Upper lobe of left lung (tissue), 6 donors: ENCODE measurements around the gene MAD1L1. TPM values are rescaled to one million over a fixed set of nuclear protein-coding genes. Genes with fewer than 3 reads are reported as not detected.

Experiments
- ATAC-seq, 2 donors: fragments of 200-7000 bp; cut with Tn5 transposase; one replicate each; pipeline ENCODE4 v1.9.1; 2022; ENCODE audit warnings: mild to moderate bottlenecking in 2 of 2, moderate library complexity in 2 of 2; ENCODE audit not compliant: low FRiP score in 2 of 2
- DNase-seq, 2 donors: peaks; one replicate each; pipeline ENCODE4 v3.0.0-alpha.2; 2019 to 2020
- H3K27ac ChIP-seq, 4 donors: fragments of 200-600 bp; sonication (generic); one replicate each; pipeline ENCODE4 v1.5.1; 2016 to 2019
- H3K27me3 ChIP-seq, 4 donors: fragments of 200-600 bp; sonication (generic); one replicate each; pipeline ENCODE4 v1.5.1; 2017 to 2019
- H3K36me3 ChIP-seq, 4 donors: fragments of 200-600 bp; sonication (generic); one replicate each; pipeline ENCODE4 v1.5.1; 2016 to 2019
- H3K4me1 ChIP-seq, 4 donors: fragments of 200-600 bp; sonication (generic); one replicate each; pipeline ENCODE4 v1.5.1; 2018 to 2019
- H3K4me3 ChIP-seq, 4 donors: fragments of 200-600 bp; sonication (generic); one replicate each; pipeline ENCODE4 v1.5.1; 2017 to 2019; ENCODE audit warnings: mild to moderate bottlenecking in 2 of 4, moderate library complexity in 1 of 4
- H3K9me3 ChIP-seq, 4 donors: fragments of 200-600 bp; sonication (generic); one replicate each; pipeline ENCODE4 v1.5.1; 2018 to 2019
- CTCF ChIP-seq, 6 experiments: fragments of 450-650 bp in 4 of 6; fragments of 200-600 bp in 2 of 6; sonication (generic) in 2 of 6; IDR thresholded peaks; one replicate each; pipeline ENCODE4 v1.5.1; 2016 to 2019; ENCODE audit warnings: antibody characterized with exemption in 6 of 6
- EP300 ChIP-seq, 4 donors: sonication (generic); formaldehyde crosslinking; IDR thresholded peaks; one replicate each; pipeline ENCODE4 v1.5.1; 2017; ENCODE audit warnings: antibody characterized with exemption in 4 of 4, control low read depth in 2 of 4
- POLR2A ChIP-seq, 4 donors: fragments of 450-650 bp; IDR thresholded peaks; one replicate each; pipeline ENCODE4 v1.5.1; 2016 to 2017; ENCODE audit warnings: antibody characterized with exemption in 4 of 4, mild to moderate bottlenecking in 2 of 4
- POLR2AphosphoS5 ChIP-seq, 2 donors: sonication (generic); formaldehyde crosslinking; IDR thresholded peaks; one replicate each; pipeline ENCODE4 v1.5.1; 2017; ENCODE audit warnings: antibody characterized with exemption in 2 of 2
- WGBS, 2 donors: methylation state at CpG; one replicate each; pipeline ENCODE4 v1.1.5; 2017 to 2018; 5-methylcytosine and 5-hydroxymethylcytosine counted together
- total RNA-seq, 6 donors: library from RNA; depleted of rRNA in 4 of 6; stranded (reverse); fragments of >200 nt in 4 of 6; gene quantifications; one replicate each; pipeline versions ENCODE4 v1.1.0 to v1.2.1, GENCODE V29; 2016 to 2021
- donor health status: DM: no; HTN: no; CAD: no; lungs with moderate emphysema.
- donor health status: DM: no; HTN: yes; CAD: no; lungs with severe emphysema.

Gene MAD1L1
- total RNA-seq, 6 donors from 2014 or later = 40.6 to 364 (median 65.6) TPM

GRCh38 chr7:2107386-2108070 lies 125.2 kb downstream of the MAD1L1 start:
- TF ChIP-seq POLR2AphosphoS5 (IDR thresholded peaks at IDR 0.05) = no peak
- TF ChIP-seq CTCF (IDR thresholded peaks at IDR 0.05) = no peak
- TF ChIP-seq POLR2A (IDR thresholded peaks at IDR 0.05) = no peak
- no peak for TF ChIP-seq EP300 (IDR thresholded peaks at IDR 0.05)
- ATAC-seq = no peak
- no peak overlapping the region for H3K27ac ChIP-seq
- 70 to 78% methylated on average over 21 of the region's 21 CpGs for WGBS, 2 donors
- H3K36me3 ChIP-seq = no peaks in the 10 kb centered on the region
- no peak overlapping the region for H3K4me3 ChIP-seq
- H3K27me3 ChIP-seq = no peaks in the 10 kb centered on the region
- H3K4me1 ChIP-seq = peaks cover 24 to 52% (median 45%) of the 10 kb centered on the region in 4 donors
- peak in 1 of 2 donors; percentile 65 for DNase-seq
- H3K9me3 ChIP-seq = no peaks in the 10 kb centered on the region

GRCh38 chr7:2106924-2107323 lies 125.8 kb downstream of the MAD1L1 start:
- Histone ChIP-seq H3K27ac (no peak overlapping the region), H3K4me3 (no peak overlapping the region), H3K27me3 (no peaks in the 10 kb centered on the region), H3K4me1 (peaks cover 18 to 46% (median 39%) of the 10 kb centered on the region in 4 donors), H3K9me3 (no peaks in the 10 kb centered on the region), H3K36me3 (no peaks in the 10 kb centered on the region)
- ATAC-seq (no peak), DNase-seq (peak in 1 of 2 donors; percentile 78)
- TF ChIP-seq POLR2AphosphoS5 (IDR thresholded peaks at IDR 0.05) = no peak
- no peak for TF ChIP-seq EP300 (IDR thresholded peaks at IDR 0.05)
- no peak for TF ChIP-seq POLR2A (IDR thresholded peaks at IDR 0.05)
- TF ChIP-seq CTCF (IDR thresholded peaks at IDR 0.05) = no peak
- 63 to 76% methylated on average over 7 to 15 of the region's 15 CpGs for WGBS, 2 donors

GRCh38 chr7:2106440-2106839 lies 126.3 kb downstream of the MAD1L1 start:
- no peaks in the 10 kb centered on the region for H3K9me3 ChIP-seq
- H3K4me3 ChIP-seq = no peak overlapping the region
- no peaks in the 10 kb centered on the region for H3K36me3 ChIP-seq
- H3K27me3 ChIP-seq = no peaks in the 10 kb centered on the region
- WGBS, 2 donors = 93 to 100% methylated on average over 1 to 12 of the region's 12 CpGs
- peak in 1 of 2 donors; percentile 56 for DNase-seq
- ATAC-seq = no peak
- peaks cover 18 to 42% (median 38%) of the 10 kb centered on the region in 4 donors for H3K4me1 ChIP-seq
- no peak overlapping the region for H3K27ac ChIP-seq
- TF ChIP-seq POLR2AphosphoS5 (IDR thresholded peaks at IDR 0.05) (no peak), CTCF (IDR thresholded peaks at IDR 0.05) (no peak), POLR2A (IDR thresholded peaks at IDR 0.05) (no peak), EP300 (IDR thresholded peaks at IDR 0.05) (no peak)

GRCh38 chr7:2105917-2106316 lies 126.8 kb downstream of the MAD1L1 start:
- Histone ChIP-seq H3K36me3 (no peaks in the 10 kb centered on the region), H3K4me1 (peaks cover 18 to 38% (median 33%) of the 10 kb centered on the region in 4 donors), H3K4me3 (no peak overlapping the region), H3K9me3 (no peaks in the 10 kb centered on the region), H3K27me3 (no peaks in the 10 kb centered on the region), H3K27ac (no peak overlapping the region)
- DNase-seq = peak in 1 of 2 donors; percentile 66
- no peak for ATAC-seq
- no peak for TF ChIP-seq CTCF (IDR thresholded peaks at IDR 0.05)
- TF ChIP-seq EP300 (IDR thresholded peaks at IDR 0.05) = no peak
- no peak for TF ChIP-seq POLR2AphosphoS5 (IDR thresholded peaks at IDR 0.05)
- TF ChIP-seq POLR2A (IDR thresholded peaks at IDR 0.05) = no peak
- WGBS, 2 donors = 94 to 100% methylated on average over 4 to 17 of the region's 17 CpGs

- TF ChIP-seq EP300 (IDR thresholded peaks at IDR 0.05) (no peak), CTCF (IDR thresholded peaks at IDR 0.05) (no peak), POLR2A (IDR thresholded peaks at IDR 0.05) (no peak), POLR2AphosphoS5 (IDR thresholded peaks at IDR 0.05) (no peak)
- ATAC-seq = no peak
- Histone ChIP-seq H3K27ac (no peak overlapping the region), H3K9me3 (no peaks in the 10 kb centered on the region), H3K36me3 (no peaks in the 10 kb centered on the region), H3K4me1 (peaks cover 12 to 32% (median 27%) of the 10 kb centered on the region in 4 donors), H3K4me3 (no peak overlapping the region), H3K27me3 (no peaks in the 10 kb centered on the region)
- 93 to 100% methylated on average over 1 to 5 of the region's 13 CpGs for WGBS, 2 donors
- peak in 1 of 2 donors; percentile 52 for DNase-seq
Observed at GRCh38 chr7:2105280-2105679, 127.5 kb downstream of the MAD1L1 start.
